ENCODE measurements around the gene FBXO2. TPM values are rescaled to one million over a fixed set of nuclear protein-coding genes. Genes with fewer than 3 reads are reported as not detected.

Gene FBXO2
- total and polyA plus RNA-seq, 9 of the 15 experiments (the other 6 are each of a cell fraction or from before 2014, with no cell fraction given), result 0.04 to 1.9 (median 0.27) TPM

- TF ChIP-seq ATF7 (IDR thresholded peaks at IDR 0.05) (peak; percentile 53; the same call in 1 of the 2 replicates), SOX6 (IDR thresholded peaks at IDR 0.05) (no peak; the same call in 1 of the 2 replicates), HDGF (IDR thresholded peaks at IDR 0.05) (no peak), SNIP1 (IDR thresholded peaks at IDR 0.05; ENCODE audit: low read depth) (no peak), POLR2A (conservative IDR thresholded peaks at IDR 0.05) (peak; percentile 81), ZNF445 (CRISPR knock-in tag; IDR thresholded peaks at IDR 0.05; ENCODE audit: low read depth) (no peak), IRF2 (CRISPR knock-in tag; IDR thresholded peaks at IDR 0.05) (0 out of 2 replicates have a peak, but pooled peaks have one; percentile 48), SP2 (IDR thresholded peaks at IDR 0.05; ENCODE audit: extremely low read depth, low read depth, low read length, poor library complexity, severe bottlenecking) (no peak), PTRF (tag; IDR thresholded peaks at IDR 0.05) (no peak), RHOXF2B (CRISPR knock-in tag; conservative IDR thresholded peaks at IDR 0.05) (no peak), SLC30A9 (CRISPR knock-in tag; IDR thresholded peaks at IDR 0.05) (no peak), MCM7 (IDR thresholded peaks at IDR 0.05) (no peak), ZZZ3 (IDR thresholded peaks at IDR 0.05) (no peak), TAF1 (IDR thresholded peaks at IDR 0.05; ENCODE audit: control insufficient read depth, extremely low read depth, insufficient read depth, low read length, severe bottlenecking) (peak; percentile 66), ARID3B (CRISPR knock-in tag; IDR thresholded peaks at IDR 0.05; ENCODE audit: borderline replicate concordance) (no peak), MED1 (CRISPR knock-in tag; IDR thresholded peaks at IDR 0.05; ENCODE audit: borderline replicate concordance) (0 out of 2 replicates have a peak, but pooled peaks have one; percentile 18), ETV5 (CRISPR knock-in tag; IDR thresholded peaks at IDR 0.05; ENCODE audit: low read depth) (no peak), ZNF75A (CRISPR knock-in tag; IDR thresholded peaks at IDR 0.05) (no peak), POLR2AphosphoS2 (IDR thresholded peaks at IDR 0.05; ENCODE audit: low read length) (no peak), MTA1 (IDR thresholded peaks at IDR 0.05; ENCODE audit: borderline replicate concordance) (peak; percentile 90), ZBTB26 (CRISPR knock-in tag; IDR thresholded peaks at IDR 0.05) (no peak), PHF20 (IDR thresholded peaks at IDR 0.05; ENCODE audit: partially characterized antibody) (no peak), EP300 (IDR thresholded peaks at IDR 0.05; ENCODE audit: low read length) (peak; percentile 40; the same call in 1 of the 2 replicates), ETS2 (tag; IDR thresholded peaks at IDR 0.05; ENCODE audit: borderline replicate concordance, poor library complexity, severe bottlenecking) (no peak), MEIS2 (IDR thresholded peaks at IDR 0.05; ENCODE audit: partially characterized antibody) (no peak), HMG20B (CRISPR knock-in tag; IDR thresholded peaks at IDR 0.05) (no peak), ZNF217 (CRISPR knock-in tag; IDR thresholded peaks at IDR 0.05) (no peak), SMAD3 (CRISPR knock-in tag; conservative IDR thresholded peaks at IDR 0.05) (no peak)
- TF ChIP-seq, protein P1, sequence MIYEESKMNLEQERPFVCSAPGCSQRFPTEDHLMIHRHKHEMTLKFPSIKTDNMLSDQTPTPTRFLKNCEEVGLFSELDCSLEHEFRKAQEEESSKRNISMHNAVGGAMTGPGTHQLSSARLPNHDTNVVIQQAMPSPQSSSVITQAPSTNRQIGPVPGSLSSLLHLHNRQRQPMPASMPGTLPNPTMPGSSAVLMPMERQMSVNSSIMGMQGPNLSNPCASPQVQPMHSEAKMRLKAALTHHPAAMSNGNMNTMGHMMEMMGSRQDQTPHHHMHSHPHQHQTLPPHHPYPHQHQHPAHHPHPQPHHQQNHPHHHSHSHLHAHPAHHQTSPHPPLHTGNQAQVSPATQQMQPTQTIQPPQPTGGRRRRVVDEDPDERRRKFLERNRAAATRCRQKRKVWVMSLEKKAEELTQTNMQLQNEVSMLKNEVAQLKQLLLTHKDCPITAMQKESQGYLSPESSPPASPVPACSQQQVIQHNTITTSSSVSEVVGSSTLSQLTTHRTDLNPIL (CRISPR knock-in tag; IDR thresholded peaks at IDR 0.05), result no peak
Measured at GRCh38 chr1:11681071-11681771, 27.0 kb upstream of the FBXO2 start, which contains the start of gene MAD2L2 (continued).

All from K562 (cell line).